Astrocyte (in vitro differentiated cells and primary cell): ENCODE results near the gene CLK2.

Source experiments
- CTCF ChIP-seq: IDR thresholded peaks from 2 replicates; pipeline ENCODE4 v1.5.1; 2011; ENCODE audit warnings: low read depth, mild to moderate bottlenecking, inconsistent platforms, low read length, moderate library complexity; ENCODE audit not compliant: insufficient read depth
- EZH2 ChIP-seq: IDR thresholded peaks from 2 replicates; pipeline ENCODE4 v1.6.1; 2012; ENCODE audit warnings: mild to moderate bottlenecking, low read length, inconsistent platforms; ENCODE audit not compliant: insufficient read depth

- no peak for TF ChIP-seq CTCF
- TF ChIP-seq EZH2 = no peak
Measured at GRCh38 chr1:155261493-155261851, 11.8 kb downstream of the CLK2 start.
